Activated naive CD8-positive, alpha-beta T cell treated with anti-CD3 and anti-CD28 coated beads for 36 hours (primary cell): ENCODE results near the gene CLDN18. TPM values are rescaled to one million over a fixed set of nuclear protein-coding genes. Genes with fewer than 3 reads are reported as not detected.

Experiments
- total RNA-seq, 2 experiments: library from RNA; stranded (reverse); gene quantifications; one replicate each; pipeline ENCODE4 v1.2.3, GENCODE V29; 2021

CLDN18 gene
- total RNA-seq, 2 experiments from 2014 or later = not detected

Other genes with a start within 250 kb of the CLDN18 start
- not detected for gene SOX14, start 245.8 kb upstream of the CLDN18 start, total RNA-seq
- gene DZIP1L, start 105.4 kb downstream of the CLDN18 start, total RNA-seq = under 1 TPM; 0.22 to 0.29 TPM
- gene A4GNT, start 122.2 kb downstream of the CLDN18 start, total RNA-seq = not detected
- gene DBR1, start 164.8 kb downstream of the CLDN18 start, total RNA-seq = 10 to 100 TPM; 28.1 to 32.7 TPM
- gene ARMC8, start 177.1 kb downstream of the CLDN18 start, total RNA-seq = 10 to 100 TPM; 43.0 to 45.6 TPM